ENCODE results near the gene WIPF3.
"Not testable (repeated sequence)": the region's sequence is repeated elsewhere in the genome, so short reads cannot be mapped to it uniquely, and the experiment has no call there.

Gene WIPF3

GRCh38 chr7:29956487-29956836, 150.2 kb downstream of the WIPF3 start:
- no peak for DNase-seq

- no peak for DNase-seq
Measured at GRCh38 chr7:29957521-29958310, 151.4 kb downstream of the WIPF3 start.

GRCh38 chr7:29958667-29959358, 152.5 kb downstream of the WIPF3 start:
- DNase-seq, result no peak

GRCh38 chr7:29961611-29962010, 155.3 kb downstream of the WIPF3 start:
- DNase-seq, result not testable (repeated sequence)

- DNase-seq, result no peak
Measured at GRCh38 chr7:29962035-29962434, 155.7 kb downstream of the WIPF3 start.

GRCh38 chr7:29965030-29965429, 158.7 kb downstream of the WIPF3 start:
- no peak for DNase-seq
